AG09309 (cell line): ENCODE data around the gene OCA2.

Experiments
- DNase-seq: peaks from one replicate; pipeline ENCODE4 v3.0.0-alpha.2; 2010; ENCODE audit warnings: low read depth
- H3K4me3 ChIP-seq: 2 replicates; pipeline ENCODE4 v1.5.1; 2011; ENCODE audit warnings: mild to moderate bottlenecking, low read depth, low read length, moderate library complexity; ENCODE audit not compliant: control insufficient read depth
- TF ChIP-seq, protein P1 (sequence below): IDR thresholded peaks from 2 replicates; pipeline ENCODE4 v1.5.1; 2011; ENCODE audit warnings: mild to moderate bottlenecking, low read depth, low read length, inconsistent platforms; ENCODE audit not compliant: insufficient read depth, control insufficient read depth; ENCODE audit errors: missing control alignments

The OCA2 gene

DNA sequence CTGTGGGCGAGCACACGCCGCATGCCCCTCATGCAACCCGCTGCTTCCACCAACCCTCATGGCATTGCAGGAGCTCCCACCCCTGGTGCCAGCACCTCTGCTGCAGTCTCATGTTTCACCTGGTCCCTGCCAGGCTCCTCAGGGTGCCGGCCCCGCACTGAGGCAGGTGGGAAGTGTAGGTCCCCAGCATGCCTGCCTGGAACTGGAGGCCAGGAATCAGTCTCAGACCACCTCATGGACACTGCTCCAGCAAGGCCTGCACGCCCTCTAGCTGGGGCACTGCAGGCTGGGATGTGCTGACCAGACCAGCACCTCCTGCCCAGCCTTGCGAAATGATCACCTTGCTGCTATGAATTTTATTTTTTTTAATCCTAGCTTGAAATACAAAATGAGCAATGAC is 39.1 kb downstream of the OCA2 start:
- H3K4me3 ChIP-seq: no peak overlapping the region
- TF ChIP-seq, protein P1, sequence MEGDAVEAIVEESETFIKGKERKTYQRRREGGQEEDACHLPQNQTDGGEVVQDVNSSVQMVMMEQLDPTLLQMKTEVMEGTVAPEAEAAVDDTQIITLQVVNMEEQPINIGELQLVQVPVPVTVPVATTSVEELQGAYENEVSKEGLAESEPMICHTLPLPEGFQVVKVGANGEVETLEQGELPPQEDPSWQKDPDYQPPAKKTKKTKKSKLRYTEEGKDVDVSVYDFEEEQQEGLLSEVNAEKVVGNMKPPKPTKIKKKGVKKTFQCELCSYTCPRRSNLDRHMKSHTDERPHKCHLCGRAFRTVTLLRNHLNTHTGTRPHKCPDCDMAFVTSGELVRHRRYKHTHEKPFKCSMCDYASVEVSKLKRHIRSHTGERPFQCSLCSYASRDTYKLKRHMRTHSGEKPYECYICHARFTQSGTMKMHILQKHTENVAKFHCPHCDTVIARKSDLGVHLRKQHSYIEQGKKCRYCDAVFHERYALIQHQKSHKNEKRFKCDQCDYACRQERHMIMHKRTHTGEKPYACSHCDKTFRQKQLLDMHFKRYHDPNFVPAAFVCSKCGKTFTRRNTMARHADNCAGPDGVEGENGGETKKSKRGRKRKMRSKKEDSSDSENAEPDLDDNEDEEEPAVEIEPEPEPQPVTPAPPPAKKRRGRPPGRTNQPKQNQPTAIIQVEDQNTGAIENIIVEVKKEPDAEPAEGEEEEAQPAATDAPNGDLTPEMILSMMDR: no peak
- no peak for DNase-seq

GRCh38 chr15:28058082-28058481 is 41.0 kb downstream of the OCA2 start:
- DNase-seq: no peak
- H3K4me3 ChIP-seq: no peak overlapping the region
- TF ChIP-seq, protein P1: no peak

GRCh38 chr15:28051955-28052633 is 47.0 kb downstream of the OCA2 start:
- no peak overlapping the region for H3K4me3 ChIP-seq
- DNase-seq: no peak
- TF ChIP-seq, protein P1: no peak

DNA sequence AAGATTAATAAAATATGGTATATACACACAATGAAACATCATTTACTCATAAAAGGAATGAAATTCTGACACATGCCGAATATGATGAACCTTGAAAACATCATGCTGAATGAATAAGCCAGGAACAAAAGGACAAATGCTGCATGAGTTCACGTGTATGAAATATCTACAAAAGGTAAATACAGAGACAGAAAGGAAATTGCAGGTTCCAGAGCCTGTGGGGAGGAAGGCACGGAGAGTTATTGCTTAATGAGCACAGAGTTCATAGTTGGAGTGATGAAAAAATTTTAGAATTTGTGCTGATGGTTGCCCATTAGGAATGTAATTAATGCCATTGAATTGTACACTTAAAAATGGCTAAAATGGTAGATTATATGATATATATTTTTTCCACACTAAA is 49.5 kb downstream of the OCA2 start:
- H3K4me3 ChIP-seq: no peak overlapping the region
- TF ChIP-seq, protein P1: no peak
- no peak for DNase-seq

DNA sequence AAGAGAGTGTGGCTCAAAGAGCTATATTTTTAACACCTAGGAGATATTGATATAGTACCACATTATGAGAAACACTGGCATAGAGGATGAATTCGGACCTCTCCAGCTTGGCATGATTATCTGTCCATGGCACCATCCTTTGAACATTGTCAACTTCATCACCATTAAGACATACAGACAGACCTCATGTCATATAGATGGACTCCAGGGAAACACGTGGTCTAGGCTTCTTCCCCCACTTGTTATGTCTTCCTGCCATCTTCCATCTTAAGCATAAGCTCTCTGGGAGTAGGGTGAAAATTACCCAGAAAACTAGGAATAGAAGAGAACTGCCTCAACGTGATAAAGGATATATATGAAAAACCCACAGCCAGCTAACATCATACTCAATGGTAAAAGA is 51.8 kb downstream of the OCA2 start:
- H3K4me3 ChIP-seq: no peak overlapping the region
- DNase-seq: no peak
- TF ChIP-seq, protein P1: no peak

DNA sequence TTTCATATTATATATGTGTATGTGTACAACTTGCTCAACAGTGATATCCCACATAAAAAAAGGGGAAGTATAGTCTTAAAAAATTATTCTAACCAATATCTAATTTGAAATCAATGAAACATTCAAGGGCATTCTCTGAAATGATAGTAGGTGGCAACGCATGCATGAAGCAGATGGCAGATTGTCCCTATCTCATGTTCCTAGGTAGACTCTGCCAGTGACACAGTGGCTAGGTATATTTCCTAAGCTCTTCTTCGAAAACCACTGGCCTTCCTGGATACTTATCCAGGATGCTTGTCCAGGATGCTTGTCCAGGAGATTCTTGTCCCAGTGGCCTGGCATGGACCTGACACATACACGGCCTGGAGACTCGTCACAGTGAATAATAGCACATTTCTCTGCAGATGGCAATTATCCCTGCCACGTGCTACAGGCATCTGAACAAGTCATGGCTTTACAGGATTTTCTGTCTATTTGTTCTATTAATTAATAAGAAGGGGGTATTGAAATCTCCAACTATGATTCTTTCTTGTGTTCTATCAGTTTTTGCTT is 54.9 kb downstream of the OCA2 start:
- TF ChIP-seq, protein P1: no peak
- DNase-seq: no peak

More for the DNA sequence above, 54.9 kb downstream of the OCA2 start:
- no peak overlapping the region for H3K4me3 ChIP-seq
